Ascending aorta (tissue), 2 donors: ENCODE measurements around the gene MFGE8. TPM values are rescaled to one million over a fixed set of nuclear protein-coding genes. Genes with fewer than 3 reads are reported as not detected.

ENCODE experiments used
- DNase-seq, 2 donors: peaks; one replicate each; pipeline ENCODE4 v3.0.0-alpha.2; 2019; ENCODE audit warnings: low spot score in 2 of 2
- H3K27ac ChIP-seq, 2 donors: fragments of 200-600 bp; sonication (generic); one replicate each; pipeline ENCODE4 v1.5.1; 2016 to 2017; ENCODE audit warnings: mild to moderate bottlenecking in 1 of 2
- H3K27me3 ChIP-seq: fragments of 200-600 bp; sonication (generic); one replicate; pipeline ENCODE4 v1.5.1; 2017
- H3K36me3 ChIP-seq, 2 donors: fragments of 200-600 bp; sonication (generic); one replicate each; pipeline ENCODE4 v1.5.1; 2016
- H3K4me1 ChIP-seq, 2 donors: fragments of 200-600 bp; sonication (generic); one replicate each; pipeline ENCODE4 v1.5.1; 2016 to 2017; ENCODE audit warnings: mild to moderate bottlenecking in 1 of 2
- H3K4me3 ChIP-seq, 2 donors: fragments of 200-600 bp; sonication (generic); one replicate each; pipeline ENCODE4 v1.5.1; 2016 to 2017; ENCODE audit warnings: mild to moderate bottlenecking in 1 of 2
- H3K9me3 ChIP-seq, 2 donors: fragments of 200-600 bp; sonication (generic); one replicate each; pipeline ENCODE4 v1.5.1; 2016
- CTCF ChIP-seq, 3 experiments: fragments of 200-600 bp in 2 of 3; fragments of 450-650 bp in 1 of 3; sonication (generic) in 2 of 3; IDR thresholded peaks; one replicate each; pipeline ENCODE4 v1.5.1; 2016 to 2019; ENCODE audit warnings: antibody characterized with exemption in 3 of 3, mild to moderate bottlenecking in 1 of 3, moderate library complexity in 1 of 3
- intact Hi-C: fragments of 100-400 bp; cut with DNase I; formaldehyde crosslinking; loops from one replicate; pipeline ENCODE4 v1.15.1; 2023
- total RNA-seq: library from RNA; depleted of rRNA; stranded (reverse); fragments of >200 nt; gene quantifications from one replicate; pipeline ENCODE4 v1.1.0, GENCODE V29; 2016

The MFGE8 gene
- total RNA-seq, 1 donor from 2014 or later = 1,738 TPM

GRCh38 chr15:88920186-88920891 is 7.2 kb upstream of the MFGE8 start:
- no peak for DNase-seq
- Histone ChIP-seq H3K9me3 (no peaks in the 10 kb centered on the region), H3K4me3 (no peak overlapping the region), H3K27me3 (no peaks in the 10 kb centered on the region), H3K36me3 (no peaks in the 10 kb centered on the region), H3K27ac (peak overlapping the region; percentile 40 to 52), H3K4me1 (peaks cover 0 to 11% of the 10 kb centered on the region in 2 donors)
- no peak for TF ChIP-seq CTCF (IDR thresholded peaks at IDR 0.05)
- intact Hi-C loops = no loop called here

GRCh38 chr15:88918738-88919137 is 5.6 kb upstream of the MFGE8 start:
- Histone ChIP-seq H3K4me1 (peaks cover 0 to 18% of the 10 kb centered on the region in 2 donors), H3K27me3 (no peaks in the 10 kb centered on the region), H3K27ac (peak overlapping the region; percentile 73 to 76), H3K36me3 (no peaks in the 10 kb centered on the region), H3K4me3 (no peak overlapping the region), H3K9me3 (no peaks in the 10 kb centered on the region)
- TF ChIP-seq CTCF (IDR thresholded peaks at IDR 0.05) = no peak
- DNase-seq = peak; percentile 69 to 96
- intact Hi-C loops = loop anchor here (1.0 to 2.0 kb wide), 2 partner anchors 36 to 99 kb away; no protein-coding TSS in a partner anchor

- DNase-seq = peak in 1 of 2 donors; percentile 53
- H3K4me3 ChIP-seq = no peak overlapping the region
- H3K27ac ChIP-seq = peak overlapping the region; percentile 73 to 76
- no peaks in the 10 kb centered on the region for H3K9me3 ChIP-seq
- no peaks in the 10 kb centered on the region for H3K36me3 ChIP-seq
- H3K27me3 ChIP-seq = no peaks in the 10 kb centered on the region
- H3K4me1 ChIP-seq = peaks cover 0 to 22% of the 10 kb centered on the region in 2 donors
- no peak for TF ChIP-seq CTCF (IDR thresholded peaks at IDR 0.05)
- intact Hi-C loops = loop anchor here (1.0 to 2.0 kb wide), 2 partner anchors 37 to 100 kb away; no protein-coding TSS in a partner anchor
Observed at GRCh38 chr15:88917760-88918159, 4.6 kb upstream of the MFGE8 start.

- no peak for DNase-seq
- H3K27ac ChIP-seq = no peak overlapping the region
- no peaks in the 10 kb centered on the region for H3K9me3 ChIP-seq
- H3K4me3 ChIP-seq = no peak overlapping the region
- no peak for TF ChIP-seq CTCF (IDR thresholded peaks at IDR 0.05)
- intact Hi-C loops = no loop called here
- H3K36me3 ChIP-seq = peaks cover under 1 to 12% of the 10 kb centered on the region in 2 donors
- peaks cover 7 to 29% of the 10 kb centered on the region in 2 donors for H3K4me1 ChIP-seq
- no peaks in the 10 kb centered on the region for H3K27me3 ChIP-seq
Observed at GRCh38 chr15:88915354-88915753, 2.2 kb upstream of the MFGE8 start.

- H3K4me1 ChIP-seq = peaks cover 22 to 39% of the 10 kb centered on the region in 2 donors
- no peak for TF ChIP-seq CTCF (IDR thresholded peaks at IDR 0.05)
Observed at GRCh38 chr15:88913850-88914169, 631 bp upstream of the MFGE8 start.

More at GRCh38 chr15:88913850-88914169, 631 bp upstream of the MFGE8 start:
- intact Hi-C loops = loop anchor here (2.0 kb wide), 1 partner anchor 175 kb away; the partner anchor contains the start of gene ABHD2
- DNase-seq = no peak
- Histone ChIP-seq H3K36me3 (peaks cover 13 to 27% of the 10 kb centered on the region in 2 donors), H3K27ac (peak overlapping the region; percentile 94), H3K4me3 (peak overlapping the region; percentile 88 to 89), H3K27me3 (no peaks in the 10 kb centered on the region), H3K9me3 (no peaks in the 10 kb centered on the region)
